Fibroblast of lung (primary cell): ENCODE data around the gene BPGM. TPM values are rescaled to one million over a fixed set of nuclear protein-coding genes. Genes with fewer than 3 reads are reported as not detected.

Experiments used
- DNase-seq, 2 donors: peaks; one replicate each; pipeline versions ENCODE4 v3.0.0 to v3.0.0-alpha.2; 2010; ENCODE audit warnings: low read depth in 2 of 2
- H2AFZ ChIP-seq: 2 replicates; pipeline ENCODE4 v1.5.1; 2012; ENCODE audit warnings: low read length, control low read depth, inconsistent platforms
- H3K27ac ChIP-seq: 2 replicates; pipeline ENCODE4 v1.5.1; 2011; ENCODE audit warnings: low read length, control low read depth; ENCODE audit not compliant: insufficient read depth
- H3K27me3 ChIP-seq: 2 replicates; pipeline ENCODE4 v1.5.1; 2011; ENCODE audit warnings: mild to moderate bottlenecking, low read length; ENCODE audit not compliant: control insufficient read depth, insufficient read depth
- H3K36me3 ChIP-seq: 2 replicates; pipeline ENCODE4 v1.5.1; 2011; ENCODE audit warnings: low read length; ENCODE audit not compliant: control insufficient read depth, insufficient read depth
- H3K4me1 ChIP-seq: 2 replicates; pipeline ENCODE4 v1.5.1; 2011; ENCODE audit warnings: low read length; ENCODE audit not compliant: control insufficient read depth, insufficient read depth; ENCODE audit errors: extremely low read depth
- H3K4me2 ChIP-seq: 2 replicates; pipeline ENCODE4 v1.5.1; 2011; ENCODE audit warnings: low read length, control low read depth; ENCODE audit not compliant: insufficient read depth; ENCODE audit errors: extremely low read depth
- H3K4me3 ChIP-seq, 4 experiments: fragments of 200-600 bp in 1 of 4; sonication (generic) in 1 of 4; replicated peaks in 1 of 4; 2 replicates each; pipeline ENCODE4 v1.5.1; 2011 to 2016; ENCODE audit warnings: low read length in 4 of 4, low read depth in 3 of 4, mild to moderate bottlenecking in 3 of 4, control low read depth in 2 of 4, inconsistent platforms in 1 of 4, mixed read lengths in 1 of 4; ENCODE audit not compliant: insufficient read depth in 1 of 4; ENCODE audit errors: control extremely low read depth in 1 of 4
- H3K79me2 ChIP-seq: 2 replicates; pipeline ENCODE4 v1.5.1; 2012; ENCODE audit warnings: mild to moderate bottlenecking, low read length, inconsistent platforms; ENCODE audit not compliant: control insufficient read depth, insufficient read depth
- H3K9ac ChIP-seq: 2 replicates; pipeline ENCODE4 v1.5.1; 2011; ENCODE audit warnings: mild to moderate bottlenecking, low read length, control low read depth; ENCODE audit not compliant: insufficient read depth
- H3K9me3 ChIP-seq: 2 replicates; pipeline ENCODE4 v1.5.1; 2012; ENCODE audit warnings: low read depth, low read length; ENCODE audit not compliant: control insufficient read depth, insufficient read depth
- H4K20me1 ChIP-seq: 2 replicates; pipeline ENCODE4 v1.5.1; 2011; ENCODE audit warnings: low read length; ENCODE audit not compliant: control insufficient read depth, insufficient read depth; ENCODE audit errors: extremely low read depth
- EZH2 ChIP-seq: IDR thresholded peaks from 2 replicates; pipeline ENCODE4 v1.5.1; 2012; ENCODE audit warnings: low read length, control low read depth, mild to moderate bottlenecking; ENCODE audit errors: missing control alignments
- polyA plus RNA-seq, 2 donors: library from polyadenylated mRNA; depleted of rRNA in 1 of 2; stranded (reverse) in 1 of 2; unstranded in 1 of 2; fragments of >200 nt; gene quantifications; 2 replicates each; pipeline ENCODE4 v1.2.1, GENCODE V29; 2011 to 2012; ENCODE audit warnings: missing spikeins in 1 of 2
- total RNA-seq: library from RNA; depleted of rRNA; stranded (reverse); fragments of >200 nt; gene quantifications from 2 replicates; pipeline ENCODE4 v1.2.1, GENCODE V29; 2014
- TF ChIP-seq, protein P1 (sequence below), 2 donors: IDR thresholded peaks in 1 of 2; conservative IDR thresholded peaks in 1 of 2; 1 replicate in 1 of 2; 2 replicates in 1 of 2; pipeline ENCODE4 v1.5.1; 2011 to 2012; ENCODE audit warnings: low read length in 2 of 2, control low read depth in 1 of 2, inconsistent platforms in 1 of 2, low read depth in 1 of 2, mild to moderate bottlenecking in 1 of 2

The BPGM gene
- total and polyA plus RNA-seq, 2 donors (not counting 1 experiment from before 2014, with no cell fraction given), result 25.8 to 29.7 TPM

DNA sequence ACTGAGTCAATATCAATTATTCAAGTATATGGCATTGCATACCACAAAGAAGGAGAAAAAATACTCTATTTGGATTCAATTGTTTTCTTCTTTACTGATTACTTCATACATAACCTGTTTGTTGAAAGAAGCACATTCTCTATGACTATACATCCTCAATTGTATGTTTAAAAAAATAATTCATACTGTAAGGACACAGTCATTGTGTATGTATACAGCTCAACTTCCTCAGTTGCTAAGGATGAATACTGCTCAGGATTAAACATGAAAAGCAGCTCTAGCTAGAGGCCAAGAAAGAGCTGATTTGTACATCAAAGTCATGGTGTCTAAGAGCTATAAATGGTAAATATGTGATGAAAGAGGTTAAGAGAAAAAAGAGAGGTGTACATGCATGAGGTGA, 15.8 kb upstream of the BPGM start:
- Histone ChIP-seq H3K9me3 (no peaks in the 10 kb centered on the region), H2AFZ (no peak overlapping the region), H3K4me1 (no peaks in the 10 kb centered on the region), H3K4me3 (no peak overlapping the region), H3K27ac (no peak overlapping the region), H3K36me3 (no peaks in the 10 kb centered on the region), H3K9ac (no peak overlapping the region), H3K4me2 (no peak overlapping the region), H3K79me2 (no peaks in the 10 kb centered on the region), H4K20me1 (no peaks in the 10 kb centered on the region), H3K27me3 (no peaks in the 10 kb centered on the region)
- no peak for DNase-seq
- TF ChIP-seq EZH2, result no peak
- TF ChIP-seq, protein P1, sequence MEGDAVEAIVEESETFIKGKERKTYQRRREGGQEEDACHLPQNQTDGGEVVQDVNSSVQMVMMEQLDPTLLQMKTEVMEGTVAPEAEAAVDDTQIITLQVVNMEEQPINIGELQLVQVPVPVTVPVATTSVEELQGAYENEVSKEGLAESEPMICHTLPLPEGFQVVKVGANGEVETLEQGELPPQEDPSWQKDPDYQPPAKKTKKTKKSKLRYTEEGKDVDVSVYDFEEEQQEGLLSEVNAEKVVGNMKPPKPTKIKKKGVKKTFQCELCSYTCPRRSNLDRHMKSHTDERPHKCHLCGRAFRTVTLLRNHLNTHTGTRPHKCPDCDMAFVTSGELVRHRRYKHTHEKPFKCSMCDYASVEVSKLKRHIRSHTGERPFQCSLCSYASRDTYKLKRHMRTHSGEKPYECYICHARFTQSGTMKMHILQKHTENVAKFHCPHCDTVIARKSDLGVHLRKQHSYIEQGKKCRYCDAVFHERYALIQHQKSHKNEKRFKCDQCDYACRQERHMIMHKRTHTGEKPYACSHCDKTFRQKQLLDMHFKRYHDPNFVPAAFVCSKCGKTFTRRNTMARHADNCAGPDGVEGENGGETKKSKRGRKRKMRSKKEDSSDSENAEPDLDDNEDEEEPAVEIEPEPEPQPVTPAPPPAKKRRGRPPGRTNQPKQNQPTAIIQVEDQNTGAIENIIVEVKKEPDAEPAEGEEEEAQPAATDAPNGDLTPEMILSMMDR (conservative IDR thresholded peaks at IDR 0.05 in 1 of 2, IDR thresholded peaks at IDR 0.05 in 1 of 2; ENCODE audit: low read depth in 1 of 2, low read length in 2 of 2), result no peak

DNA sequence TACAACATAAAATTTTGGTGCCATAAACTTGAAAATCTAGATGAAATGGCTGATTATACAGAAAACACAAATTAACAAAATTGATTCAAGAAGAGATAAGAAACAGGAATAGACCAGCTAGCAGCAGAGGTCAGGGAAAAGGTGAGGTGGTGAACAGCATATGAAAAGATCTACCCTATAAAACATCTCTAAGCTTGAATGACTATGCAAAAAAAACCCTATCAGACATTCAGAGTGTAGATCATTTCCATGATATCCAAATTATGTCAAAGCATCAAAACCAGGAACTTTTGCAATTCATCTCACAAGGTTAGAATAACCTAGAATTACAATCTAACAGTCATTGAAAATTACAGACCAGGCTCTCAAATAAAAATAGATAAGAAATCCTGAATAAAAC, 14.6 kb upstream of the BPGM start:
- Histone ChIP-seq H3K4me1 (no peaks in the 10 kb centered on the region), H3K9me3 (no peaks in the 10 kb centered on the region), H4K20me1 (no peaks in the 10 kb centered on the region), H3K9ac (no peak overlapping the region), H3K4me2 (no peak overlapping the region), H3K27ac (no peak overlapping the region), H3K36me3 (no peaks in the 10 kb centered on the region), H3K79me2 (no peaks in the 10 kb centered on the region), H3K4me3 (no peak overlapping the region), H3K27me3 (no peaks in the 10 kb centered on the region), H2AFZ (no peak overlapping the region)
- DNase-seq, result no peak
- no peak for TF ChIP-seq EZH2
- TF ChIP-seq, protein P1 (conservative IDR thresholded peaks at IDR 0.05 in 1 of 2, IDR thresholded peaks at IDR 0.05 in 1 of 2; ENCODE audit: low read depth in 1 of 2, low read length in 2 of 2), result no peak

DNA sequence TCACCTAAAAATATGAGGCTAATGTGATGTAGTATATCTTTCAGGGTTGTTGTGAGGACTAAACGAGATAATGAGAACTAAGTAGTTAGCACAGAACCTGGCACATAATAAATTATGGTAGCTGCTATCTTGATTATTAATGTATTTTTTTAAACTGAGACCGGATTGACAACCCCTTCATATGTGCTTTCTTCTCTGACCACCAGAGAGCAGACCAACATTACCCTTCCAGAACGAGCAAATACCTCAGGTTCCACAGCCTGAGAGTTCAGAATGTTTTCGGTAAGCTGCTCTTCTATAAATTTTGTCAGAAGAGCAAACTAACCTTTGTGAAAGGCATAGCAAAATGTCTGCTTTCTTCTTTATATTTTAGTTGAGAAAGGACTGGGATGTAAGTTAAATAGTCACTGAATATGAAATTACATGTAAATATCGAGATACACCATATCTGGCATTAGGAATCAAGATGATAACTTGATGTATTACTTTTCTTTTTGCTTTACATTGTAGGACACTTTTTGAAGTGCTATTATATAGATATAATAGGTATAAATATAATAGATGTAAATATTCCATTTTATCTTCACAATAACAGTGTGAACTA, 13.6 kb upstream of the BPGM start:
- Histone ChIP-seq H2AFZ (no peak overlapping the region), H3K9me3 (no peaks in the 10 kb centered on the region), H3K4me2 (no peak overlapping the region), H3K9ac (no peak overlapping the region), H3K4me3 (no peak overlapping the region), H3K27ac (no peak overlapping the region), H3K4me1 (no peaks in the 10 kb centered on the region), H3K27me3 (no peaks in the 10 kb centered on the region), H4K20me1 (no peaks in the 10 kb centered on the region), H3K36me3 (no peaks in the 10 kb centered on the region), H3K79me2 (no peaks in the 10 kb centered on the region)
- peak; percentile 42 to 65 for DNase-seq
- TF ChIP-seq EZH2, result no peak
- TF ChIP-seq, protein P1 (conservative IDR thresholded peaks at IDR 0.05 in 1 of 2, IDR thresholded peaks at IDR 0.05 in 1 of 2; ENCODE audit: low read depth in 1 of 2, low read length in 2 of 2), result peak; percentile 67 to 68
